COLO829 (cell line): ENCODE measurements around the gene COL16A1.

Experiments used
- DNase-seq: peaks from one replicate; pipeline ENCODE4 v3.0.0; 2012; ENCODE audit warnings: low spot score

The COL16A1 gene

GRCh38 chr1:31624309-31624708, 79.5 kb downstream of the COL16A1 start:
- no peak for DNase-seq

- DNase-seq: no peak
Measured at GRCh38 chr1:31623365-31623764, 80.5 kb downstream of the COL16A1 start.

- no peak for DNase-seq
Measured at GRCh38 chr1:31621847-31622730, 81.7 kb downstream of the COL16A1 start.

- DNase-seq: no peak
Measured at GRCh38 chr1:31621498-31621820, 82.4 kb downstream of the COL16A1 start.

GRCh38 chr1:31620631-31621497, 83.0 kb downstream of the COL16A1 start:
- no peak for DNase-seq

GRCh38 chr1:31618916-31619846, 84.6 kb downstream of the COL16A1 start:
- DNase-seq: no peak

GRCh38 chr1:31617916-31618746, 85.7 kb downstream of the COL16A1 start:
- DNase-seq: peak; percentile 18

GRCh38 chr1:31617218-31617915, 86.5 kb downstream of the COL16A1 start, which contains the start of gene HCRTR1:
Gene HCRTR1 (plus strand): TSS chr1:31617689. CDS start chr1:31619193, 1,504 bp downstream.
- DNase-seq: no peak

- DNase-seq: no peak
Measured at GRCh38 chr1:31615939-31616338, 87.9 kb downstream of the COL16A1 start.

GRCh38 chr1:31615414-31615813, 88.4 kb downstream of the COL16A1 start:
- DNase-seq: no peak

GRCh38 chr1:31614414-31615005, 89.3 kb downstream of the COL16A1 start:
- no peak for DNase-seq

GRCh38 chr1:31609514-31610118, 94.2 kb downstream of the COL16A1 start:
- DNase-seq: no peak

GRCh38 chr1:31607360-31607759, 96.5 kb downstream of the COL16A1 start:
- no peak for DNase-seq

GRCh38 chr1:31605908-31606427, 97.8 kb downstream of the COL16A1 start:
- DNase-seq: no peak
